Measurements from ENCODE around the gene SULT1A2.
"Not testable (repeated sequence)": the region's sequence is repeated elsewhere in the genome, so short reads cannot be mapped to it uniquely, and the experiment has no call there.

Gene SULT1A2

DNA sequence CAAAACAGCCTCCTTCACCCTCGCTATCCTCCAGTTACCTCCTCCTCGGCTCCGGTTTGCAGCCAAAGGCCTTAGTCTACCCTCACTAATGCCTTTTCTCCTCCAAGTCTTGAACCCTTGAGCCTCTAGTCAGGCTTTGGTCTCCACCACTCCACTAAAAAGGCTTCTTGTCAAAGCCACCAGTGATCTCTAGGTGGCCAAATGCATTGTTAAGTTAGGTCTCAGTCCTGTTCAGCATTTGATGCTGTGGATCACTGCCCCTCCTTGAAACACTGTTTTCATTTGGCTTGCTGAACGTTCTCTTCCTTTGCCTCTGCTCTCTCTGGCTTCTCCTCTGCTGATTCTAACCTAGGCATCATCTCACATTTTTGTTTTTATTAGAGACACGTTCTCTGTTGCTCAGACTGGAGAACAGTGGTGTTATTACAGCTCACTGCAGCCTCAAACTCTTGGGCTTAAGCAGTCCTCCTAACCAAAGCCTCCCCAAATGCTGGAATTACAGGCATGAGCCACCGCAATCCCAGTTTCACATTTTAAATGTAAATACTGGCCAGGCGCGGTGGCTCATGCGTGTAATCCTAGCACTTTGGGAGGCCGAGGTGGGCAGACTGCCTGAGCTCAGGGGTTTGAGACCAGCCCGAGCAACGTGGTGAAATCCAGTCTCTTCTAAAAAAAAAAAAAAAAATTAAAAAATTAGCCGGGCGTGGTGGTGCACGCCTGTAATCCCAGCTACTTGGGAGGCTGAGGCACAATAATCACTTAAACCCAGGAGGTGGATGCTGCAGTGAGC is 42.0 kb downstream of the SULT1A2 start:
- DNase-seq: peak in 1 of 2 experiments; percentile 20

DNA sequence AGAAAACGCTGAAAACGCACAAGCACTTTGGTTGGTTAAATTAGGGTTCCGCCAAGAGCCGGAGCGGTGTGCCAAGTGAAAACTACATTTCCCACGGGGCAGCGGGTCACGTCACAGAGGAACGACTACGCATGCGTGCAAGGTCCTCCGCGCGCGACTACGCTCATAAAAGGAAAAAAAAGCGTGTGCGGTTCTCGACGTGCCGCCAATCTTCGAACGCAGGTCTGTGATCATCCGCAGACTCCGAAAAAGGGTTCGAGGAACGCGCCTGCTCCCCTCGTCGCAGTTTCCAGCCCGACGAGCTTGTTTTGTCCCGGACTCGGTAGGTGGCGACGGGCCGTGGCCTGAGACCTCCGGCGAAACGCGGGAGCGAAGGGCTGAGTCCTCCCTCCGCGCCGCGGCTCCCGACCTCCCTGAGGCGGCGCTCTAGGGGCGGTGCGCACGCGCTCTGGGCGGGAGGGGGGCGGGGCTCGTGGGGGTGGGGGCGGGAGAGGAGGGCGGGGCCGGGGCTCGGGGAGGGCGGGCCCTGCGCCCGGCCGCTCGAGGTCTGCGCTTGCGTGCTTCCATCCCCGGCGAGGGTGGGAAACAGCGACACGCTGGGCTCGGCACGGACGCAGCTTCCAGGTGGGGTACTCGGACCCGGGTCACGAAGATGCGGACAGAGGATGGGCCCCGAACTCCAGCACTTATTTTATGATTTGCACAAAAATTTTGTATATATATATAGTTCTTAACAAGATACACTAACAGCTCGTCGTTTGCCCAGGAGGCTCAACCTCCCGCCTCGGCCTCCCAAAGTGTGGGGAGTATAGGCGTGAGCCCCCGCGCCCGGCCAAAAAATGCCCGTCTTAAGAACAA is 42.8 kb downstream of the SULT1A2 start, which contains the start of gene SGF29:
SGF29 (plus strand) TSS at position 145 of the 858 bp plus-strand sequence. CDS start 27,150 bp downstream, outside the sequence.
- peak; percentile 94 for DNase-seq

DNA sequence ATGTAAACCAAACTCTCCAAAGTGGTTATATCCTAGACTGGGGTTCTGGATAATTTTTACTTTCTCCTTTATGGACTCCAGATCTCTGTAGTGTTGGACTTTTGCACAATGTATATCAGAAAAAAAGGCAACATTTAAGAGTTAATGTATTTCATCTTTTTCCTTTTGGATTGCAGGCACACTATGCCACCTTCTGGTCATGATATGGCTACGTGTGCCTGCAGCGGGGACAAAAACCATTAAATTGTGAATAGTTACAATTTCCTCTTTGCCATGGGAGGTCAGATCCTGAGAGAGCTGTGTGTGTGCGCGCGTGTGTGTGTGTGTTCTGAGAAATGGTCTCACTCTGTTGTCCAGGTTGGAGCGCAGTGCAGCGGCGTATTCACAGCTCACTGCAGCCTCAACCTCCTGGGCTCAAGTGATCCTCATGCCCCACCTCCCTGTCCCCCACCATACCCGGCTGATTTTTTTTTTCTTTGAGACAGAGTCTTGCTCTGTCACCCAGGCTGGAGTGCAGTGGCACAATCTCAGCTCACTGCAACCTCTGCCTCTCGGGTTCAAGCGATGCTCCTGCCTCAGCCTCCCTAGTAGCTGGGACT is 47.5 kb downstream of the SULT1A2 start:
- no peak for DNase-seq

DNA sequence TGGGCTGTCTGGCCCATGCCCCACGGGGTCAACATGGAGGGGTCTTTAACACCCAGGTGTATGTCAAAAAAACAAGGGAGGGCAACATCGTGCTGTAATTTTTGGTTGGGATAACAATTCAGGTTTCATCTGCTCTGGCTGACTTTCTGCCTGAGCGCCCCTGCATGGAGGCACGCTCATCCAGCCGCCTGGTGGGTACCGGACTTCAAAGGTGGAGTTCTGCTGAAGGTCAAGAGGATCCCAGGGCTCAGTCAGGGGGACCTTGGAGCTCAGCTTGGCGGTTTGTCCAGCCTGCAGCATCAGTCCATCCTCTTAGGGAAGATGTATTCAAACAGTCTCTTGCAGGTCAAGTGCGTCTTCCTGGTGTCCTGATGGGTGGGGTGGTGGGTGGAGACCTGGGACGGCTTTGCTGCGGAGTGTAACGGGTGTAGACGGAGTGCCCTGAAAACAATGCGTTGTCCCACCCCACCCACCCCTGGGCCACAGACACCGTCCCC is 48.5 kb downstream of the SULT1A2 start:
- DNase-seq: no peak

DNA sequence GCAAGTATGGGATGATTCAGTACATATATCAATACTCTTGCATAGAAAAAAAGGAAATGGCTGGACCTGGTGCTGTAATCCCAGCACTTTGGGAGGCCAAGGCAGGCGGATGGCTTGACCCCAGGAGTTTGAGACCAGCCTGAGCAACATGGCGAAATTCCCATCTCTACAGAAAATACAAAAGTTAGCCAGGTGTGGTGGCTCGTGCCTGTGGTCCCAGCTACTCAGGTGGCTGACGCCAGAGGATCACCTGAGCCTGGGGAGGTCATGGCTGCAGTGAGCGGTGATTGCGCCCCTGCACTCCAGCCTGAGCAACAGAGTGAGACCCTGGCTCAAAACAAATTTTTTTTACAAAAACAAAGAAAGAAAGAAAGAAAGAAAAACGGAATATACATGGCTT is 50.2 kb downstream of the SULT1A2 start:
- no peak for DNase-seq

DNA sequence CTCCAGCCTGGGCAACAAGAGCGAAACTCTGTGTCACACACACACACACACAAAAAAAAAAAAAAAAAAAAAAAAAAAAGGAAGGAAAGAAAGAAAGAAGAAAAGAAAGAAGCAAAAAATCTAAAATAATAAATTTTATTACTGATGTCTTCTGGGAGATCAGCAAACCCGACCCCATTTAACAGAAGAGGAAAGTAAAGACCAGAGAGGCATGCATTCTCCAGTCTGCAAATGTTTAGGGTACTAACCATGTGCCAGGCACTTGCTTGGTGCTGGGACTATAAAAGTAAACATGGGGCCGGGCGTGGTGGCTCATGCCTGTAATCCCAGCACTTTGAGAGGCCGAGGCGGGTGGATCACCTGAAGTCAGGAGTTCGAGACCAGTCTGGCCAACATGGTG is 50.9 kb downstream of the SULT1A2 start:
- not testable (repeated sequence) for DNase-seq

DNA sequence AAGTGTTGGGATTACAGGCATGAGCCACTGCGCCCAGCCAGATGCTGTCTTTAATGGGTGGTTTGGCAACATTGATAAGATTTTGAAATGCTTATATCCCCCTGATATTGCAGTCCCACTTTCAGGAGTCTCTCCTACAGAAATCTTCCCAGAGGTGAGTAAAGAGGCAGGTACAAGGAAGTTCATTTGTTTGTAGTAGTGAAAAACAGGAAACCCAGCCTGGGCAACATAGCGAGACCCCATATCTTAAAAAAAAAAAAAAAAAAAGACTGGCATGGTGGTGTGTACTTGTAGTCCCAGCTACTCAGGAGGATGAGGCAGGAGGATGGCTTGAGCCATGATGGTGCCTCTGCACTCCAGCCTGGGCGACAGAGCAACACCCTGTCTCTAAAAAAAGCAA is 51.9 kb downstream of the SULT1A2 start:
- DNase-seq: no peak

DNA sequence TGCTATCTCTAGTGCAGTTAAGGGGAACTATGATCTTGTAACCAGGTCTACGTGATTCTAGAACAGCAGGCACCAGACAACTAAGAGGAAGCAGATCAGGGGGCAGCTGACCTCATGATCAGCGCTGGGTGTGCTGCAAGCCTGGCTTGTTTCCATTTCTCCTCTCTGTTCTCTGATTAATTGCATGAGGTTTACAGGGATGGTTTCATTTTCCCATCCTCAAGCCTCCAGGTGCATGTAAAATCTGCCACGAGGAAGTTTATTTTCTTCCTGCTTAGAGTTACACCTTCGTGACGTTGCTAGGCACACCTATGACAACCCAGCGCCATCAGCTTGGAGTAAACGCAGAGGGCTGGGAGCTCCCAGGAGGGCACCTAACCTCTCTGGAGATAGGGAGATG is 53.8 kb downstream of the SULT1A2 start:
- DNase-seq: no peak

DNA sequence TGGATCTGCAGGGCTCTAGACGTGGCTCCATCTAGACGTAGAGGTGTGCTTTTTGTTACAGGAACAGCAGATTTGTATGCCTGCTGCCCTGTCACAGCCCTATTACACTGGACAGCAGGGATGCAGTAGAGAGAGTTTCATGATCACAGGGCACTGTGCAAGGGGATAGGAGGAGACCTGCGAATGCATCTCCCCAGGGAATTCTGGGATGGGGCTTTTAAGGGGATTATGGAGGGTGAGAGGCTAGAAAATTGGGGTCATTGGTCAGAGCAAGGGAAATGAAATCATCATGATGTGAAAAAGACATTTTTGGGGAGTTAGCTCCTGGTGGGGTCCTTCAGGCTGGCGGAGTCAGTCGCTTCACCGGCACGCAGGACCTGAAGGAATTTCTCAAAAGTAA is 54.2 kb downstream of the SULT1A2 start:
- DNase-seq: no peak
